ENCODE data around the gene ZNF296.

ZNF296 gene

DNA sequence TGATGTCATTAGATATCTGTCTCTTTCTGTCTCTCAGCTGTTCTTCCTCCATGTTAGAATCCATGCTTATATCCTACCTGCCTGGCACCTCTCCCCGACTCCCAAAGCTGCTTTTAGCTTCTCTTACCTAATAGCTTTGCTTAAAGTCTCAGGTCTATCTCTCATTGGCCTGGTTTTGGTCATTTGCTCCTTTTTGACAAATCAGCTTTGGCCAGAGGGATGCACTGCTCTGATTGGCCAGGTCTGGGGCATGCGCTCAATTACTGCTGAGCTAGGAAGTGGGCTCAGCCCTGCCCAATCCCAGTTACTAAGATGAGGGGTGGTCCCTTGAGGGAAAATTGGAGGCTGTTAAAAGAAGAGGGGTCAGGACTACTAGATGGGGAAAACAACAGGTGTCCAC, 48.9 kb downstream of the ZNF296 start:
- no peak for DNase-seq (ENCODE audit: low read depth in 1 of 2, low spot score in 1 of 2)

DNA sequence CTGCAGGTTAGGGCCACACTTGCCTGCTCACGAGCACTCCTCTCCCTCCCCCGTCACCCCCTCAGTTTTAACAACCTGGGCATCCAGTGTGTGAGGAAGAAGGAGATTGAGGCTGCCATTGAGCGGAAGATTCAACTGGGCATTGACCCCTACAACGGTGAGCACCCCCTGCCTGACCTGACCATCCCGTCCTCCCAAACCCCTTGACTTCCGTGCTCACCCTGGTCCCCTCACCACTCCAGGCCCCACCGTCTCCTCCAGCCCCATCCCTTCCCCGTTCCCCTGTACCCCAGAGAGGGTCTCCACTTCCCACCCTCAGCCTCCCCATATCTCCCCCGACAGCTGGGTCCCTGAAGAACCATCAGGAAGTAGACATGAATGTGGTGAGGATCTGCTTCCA, 51.0 kb downstream of the ZNF296 start:
- DNase-seq (ENCODE audit: low read depth in 1 of 2, low spot score in 1 of 2), result no peak

DNA sequence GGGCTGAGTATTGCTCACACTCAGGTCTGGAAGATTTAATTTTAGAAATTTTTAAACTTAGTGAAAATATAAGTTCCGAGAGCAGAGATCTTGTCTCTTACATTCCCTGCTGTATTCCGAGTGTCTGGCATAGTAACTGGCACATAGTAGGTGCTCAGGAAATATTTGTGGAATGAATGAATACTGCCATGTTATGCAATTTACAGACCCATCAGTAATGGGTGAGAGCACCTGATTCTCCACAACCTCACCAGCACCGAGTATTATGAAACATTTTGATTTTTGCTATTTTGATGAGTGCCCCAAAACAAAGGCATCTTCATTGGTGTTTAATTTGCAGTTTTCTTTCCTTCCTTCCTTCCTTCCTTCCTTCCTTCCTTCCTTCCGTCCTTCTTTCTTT, 53.2 kb downstream of the ZNF296 start:
- DNase-seq (ENCODE audit: low read depth in 1 of 2, low spot score in 1 of 2), result no peak

DNA sequence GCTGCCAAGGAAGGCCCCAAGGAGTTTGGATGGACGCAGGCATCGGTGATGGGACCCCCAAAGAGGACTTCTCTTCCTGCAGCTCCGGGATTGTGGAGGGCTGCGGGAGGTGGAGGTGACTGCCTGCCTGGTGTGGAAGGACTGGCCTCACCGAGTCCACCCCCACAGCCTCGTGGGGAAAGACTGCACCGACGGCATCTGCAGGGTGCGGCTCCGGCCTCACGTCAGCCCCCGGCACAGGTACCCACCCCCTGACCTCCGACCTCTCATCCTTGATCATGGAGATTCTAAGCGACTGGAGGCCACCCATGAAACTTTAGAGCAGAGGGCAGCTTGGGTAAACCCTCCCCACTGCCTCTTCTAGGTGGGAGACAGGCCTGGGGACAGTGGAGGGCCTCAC, 54.3 kb downstream of the ZNF296 start:
- no peak for DNase-seq (ENCODE audit: low read depth in 1 of 2, low spot score in 1 of 2)
